Mesenchymal stem cell (in vitro differentiated cells and primary cell): ENCODE results near the gene RALGPS2.
"Not testable (repeated sequence)": the region's sequence is repeated elsewhere in the genome, so short reads cannot be mapped to it uniquely, and the experiment has no call there.

ENCODE experiments used
- DNase-seq: peaks from one replicate; pipeline ENCODE4 v3.0.0-alpha.2; 2013
- H2AFZ ChIP-seq: one replicate; pipeline ENCODE4 v1.6.1; 2013; ENCODE audit warnings: low read depth, mild to moderate bottlenecking, control low read depth, inconsistent platforms, low read length, moderate library complexity
- H2AK5ac ChIP-seq: 2 replicates; pipeline ENCODE4 v1.6.1; 2013; ENCODE audit warnings: low read length, moderate library complexity, mild to moderate bottlenecking, inconsistent platforms; ENCODE audit not compliant: severe bottlenecking
- H2BK120ac ChIP-seq: one replicate; pipeline ENCODE4 v1.6.1; 2013; ENCODE audit warnings: low read depth, mild to moderate bottlenecking, inconsistent platforms, low read length, moderate library complexity
- H2BK12ac ChIP-seq, 2 experiments: one replicate each; pipeline ENCODE4 v1.6.1; 2013; ENCODE audit warnings: inconsistent platforms in 2 of 2, low read length in 2 of 2, mild to moderate bottlenecking in 2 of 2, moderate library complexity in 2 of 2, control low read depth in 1 of 2
- H2BK15ac ChIP-seq: one replicate; pipeline ENCODE4 v1.6.1; 2013; ENCODE audit warnings: mild to moderate bottlenecking, low read depth, inconsistent platforms; ENCODE audit not compliant: poor library complexity, severe bottlenecking
- H2BK5ac ChIP-seq: 2 replicates; pipeline ENCODE4 v1.6.1; 2013; ENCODE audit warnings: low read depth, mild to moderate bottlenecking, low read length, control low read depth, inconsistent platforms; ENCODE audit not compliant: poor library complexity, severe bottlenecking
- H3K14ac ChIP-seq, 2 experiments: one replicate each; pipeline ENCODE4 v1.6.1; 2013; ENCODE audit warnings: inconsistent platforms in 2 of 2, low read length in 2 of 2, control low read depth in 1 of 2, mild to moderate bottlenecking in 1 of 2, moderate library complexity in 1 of 2
- H3K18ac ChIP-seq, 2 experiments: one replicate each; pipeline ENCODE4 v1.6.1; 2013; ENCODE audit warnings: inconsistent platforms in 2 of 2, low read length in 2 of 2, control low read depth in 1 of 2, low read depth in 1 of 2, mild to moderate bottlenecking in 1 of 2
- H3K23ac ChIP-seq, 2 experiments: one replicate each; pipeline ENCODE4 v1.6.1; 2013; ENCODE audit warnings: inconsistent platforms in 2 of 2, low read length in 2 of 2, mild to moderate bottlenecking in 2 of 2, moderate library complexity in 2 of 2, control low read depth in 1 of 2
- H3K27ac ChIP-seq: 2 replicates; pipeline ENCODE4 v1.5.1; 2013; ENCODE audit warnings: mild to moderate bottlenecking, moderate library complexity, low read length, control low read depth, inconsistent platforms; ENCODE audit not compliant: poor library complexity, severe bottlenecking
- H3K27me3 ChIP-seq, 2 experiments: 2 replicates each; pipeline versions ENCODE4 v1.6.1 to v1.7.0; 2013; ENCODE audit warnings: low read length in 2 of 2, mild to moderate bottlenecking in 2 of 2, moderate library complexity in 2 of 2, control low read depth in 1 of 2, inconsistent platforms in 1 of 2; ENCODE audit not compliant: control insufficient read depth in 1 of 2, insufficient read depth in 1 of 2
- H3K36me3 ChIP-seq, 2 experiments: 2 replicates each; pipeline versions ENCODE4 v1.6.1 to v1.7.0; 2013; ENCODE audit warnings: low read length in 2 of 2, control low read depth in 1 of 2, inconsistent platforms in 1 of 2, low read depth in 1 of 2, mild to moderate bottlenecking in 1 of 2; ENCODE audit not compliant: insufficient read depth in 2 of 2, control insufficient read depth in 1 of 2
- H3K4ac ChIP-seq, 2 experiments: one replicate each; pipeline ENCODE4 v1.6.1; 2013; ENCODE audit warnings: inconsistent platforms in 2 of 2, low read length in 2 of 2, mild to moderate bottlenecking in 2 of 2, moderate library complexity in 2 of 2, control low read depth in 1 of 2, low read depth in 1 of 2
- H3K4me1 ChIP-seq: 2 replicates; pipeline ENCODE4 v1.6.1; 2013; ENCODE audit warnings: low read depth, low read length, control low read depth; ENCODE audit not compliant: control insufficient read depth, insufficient read depth
- H3K4me2 ChIP-seq: 2 replicates; pipeline ENCODE4 v1.6.1; 2013; ENCODE audit warnings: low read length, mild to moderate bottlenecking, inconsistent platforms; ENCODE audit not compliant: poor library complexity, severe bottlenecking
- H3K4me3 ChIP-seq, 2 experiments: 2 replicates each; pipeline versions ENCODE4 v1.5.1 to v1.7.0; 2013; ENCODE audit warnings: low read length in 2 of 2, mild to moderate bottlenecking in 2 of 2, control low read depth in 1 of 2, low read depth in 1 of 2; ENCODE audit not compliant: insufficient read depth in 1 of 2
- H3K79me1 ChIP-seq: replicated peaks from 2 replicates; pipeline ENCODE4 v1.6.1; 2013; ENCODE audit warnings: mild to moderate bottlenecking, control low read depth, low read length, inconsistent platforms; ENCODE audit not compliant: poor library complexity, severe bottlenecking
- H3K9ac ChIP-seq: 2 replicates; pipeline ENCODE4 v1.7.0; 2013; ENCODE audit warnings: mild to moderate bottlenecking, low read length, moderate library complexity
- H3K9me3 ChIP-seq: 2 replicates; pipeline ENCODE4 v1.7.0; 2013; ENCODE audit warnings: mild to moderate bottlenecking, low read length; ENCODE audit not compliant: control insufficient read depth
- H4K8ac ChIP-seq: one replicate; pipeline ENCODE4 v1.6.1; 2013; ENCODE audit warnings: inconsistent platforms, mild to moderate bottlenecking, low read length, moderate library complexity
- H4K91ac ChIP-seq: one replicate; pipeline ENCODE4 v1.6.1; 2013; ENCODE audit warnings: mild to moderate bottlenecking, low read length, inconsistent platforms
- WGBS: methylation state at CpG from one replicate; pipeline ENCODE4 v1.1.7; 2013; ENCODE audit warnings: mixed read lengths; 5-methylcytosine and 5-hydroxymethylcytosine counted together

RALGPS2 gene

GRCh38 chr1:178847396-178847849 lies 122.4 kb downstream of the RALGPS2 start:
- no peak overlapping the region for H3K23ac ChIP-seq
- peak; percentile 48 for DNase-seq
- no peak overlapping the region for H2BK12ac ChIP-seq
- H2AK5ac ChIP-seq = no peak overlapping the region
- H3K79me1 ChIP-seq = peaks cover 9% of the 10 kb centered on the region
- peaks cover 0 to 50% of the 10 kb centered on the region in 2 experiments for H3K36me3 ChIP-seq
- H3K14ac ChIP-seq = no peak overlapping the region
- no peaks in the 10 kb centered on the region for H3K4me1 ChIP-seq
- H2BK15ac ChIP-seq = no peak overlapping the region
- no peaks in the 10 kb centered on the region for H3K9me3 ChIP-seq
- H4K8ac ChIP-seq = no peak overlapping the region
- 0% methylated on average over 1 of the region's 2 CpGs for WGBS
- no peak overlapping the region for H2BK5ac ChIP-seq
- H4K91ac ChIP-seq = no peak overlapping the region
- H3K27ac ChIP-seq = no peak overlapping the region
- no peak overlapping the region for H3K4me2 ChIP-seq
- H3K4me3 ChIP-seq = no peak overlapping the region
- no peak overlapping the region for H2BK120ac ChIP-seq
- H3K9ac ChIP-seq = no peak overlapping the region
- no peak overlapping the region for H2AFZ ChIP-seq
- no peaks in the 10 kb centered on the region for H3K27me3 ChIP-seq
- H3K4ac ChIP-seq = no peak overlapping the region
- no peak overlapping the region for H3K18ac ChIP-seq

GRCh38 chr1:178847919-178848318 lies 122.9 kb downstream of the RALGPS2 start:
- H3K79me1 ChIP-seq, H4K8ac ChIP-seq, H3K14ac ChIP-seq, H3K9me3 ChIP-seq, H3K27me3 ChIP-seq, H3K9ac ChIP-seq, H3K27ac ChIP-seq, H4K91ac ChIP-seq, H2BK12ac ChIP-seq, H3K4ac ChIP-seq, H3K23ac ChIP-seq, H2BK120ac ChIP-seq, H3K4me1 ChIP-seq, H3K18ac ChIP-seq, DNase-seq, H2AFZ ChIP-seq, H3K4me2 ChIP-seq, H2BK15ac ChIP-seq, H2AK5ac ChIP-seq, H3K4me3 ChIP-seq, H2BK5ac ChIP-seq: not testable (repeated sequence)
- 90% methylated on average over 1 of the region's 1 CpG for WGBS
- H3K36me3 ChIP-seq = peaks cover 0 to 55% of the 10 kb centered on the region in 2 experiments

GRCh38 chr1:178849918-178850317 lies 124.9 kb downstream of the RALGPS2 start:
- Histone ChIP-seq H3K36me3 (peaks cover 0 to 60% of the 10 kb centered on the region in 2 experiments), H3K4me3 (no peak overlapping the region), H3K9me3 (no peaks in the 10 kb centered on the region), H3K79me1 (peaks cover 9% of the 10 kb centered on the region), H3K18ac (no peak overlapping the region), H3K4me2 (no peak overlapping the region), H3K27me3 (no peaks in the 10 kb centered on the region), H2BK5ac (no peak overlapping the region), H2BK12ac (no peak overlapping the region), H3K4ac (no peak overlapping the region), H2AFZ (no peak overlapping the region), H2AK5ac (no peak overlapping the region), H2BK15ac (no peak overlapping the region), H2BK120ac (no peak overlapping the region), H4K8ac (no peak overlapping the region), H3K23ac (no peak overlapping the region), H3K4me1 (no peaks in the 10 kb centered on the region), H4K91ac (no peak overlapping the region), H3K14ac (no peak overlapping the region), H3K27ac (no peak overlapping the region), H3K9ac (no peak overlapping the region)
- 94% methylated on average over 2 of the region's 2 CpGs for WGBS
- no peak for DNase-seq

DNA sequence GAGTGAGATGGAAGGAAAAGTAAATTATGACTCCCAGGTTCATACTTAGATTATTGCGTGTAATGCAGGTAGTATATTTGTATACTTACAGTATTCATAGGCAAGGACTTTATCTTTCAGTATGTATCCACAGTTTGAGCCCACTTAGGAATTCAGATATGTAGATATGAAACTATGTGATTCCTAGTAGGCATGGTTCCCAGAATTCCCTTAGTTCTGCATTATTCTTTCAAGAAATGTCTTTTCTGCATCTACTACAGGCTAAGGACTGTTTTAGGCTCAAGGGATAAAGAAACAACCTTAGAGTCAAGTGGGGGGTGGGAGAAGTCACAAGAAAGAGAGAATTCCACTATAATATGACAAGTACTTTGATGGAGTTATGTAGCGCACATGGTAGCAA lies 132.1 kb downstream of the RALGPS2 start:
- H2AK5ac ChIP-seq = no peak overlapping the region
- no peaks in the 10 kb centered on the region for H3K9me3 ChIP-seq
- no peaks in the 10 kb centered on the region for H3K4me1 ChIP-seq
- H3K9ac ChIP-seq = no peak overlapping the region
- no peak overlapping the region for H3K4me2 ChIP-seq
- no peak overlapping the region for H2BK15ac ChIP-seq
- H2BK5ac ChIP-seq = no peak overlapping the region
- no peak overlapping the region for H3K4me3 ChIP-seq
- H3K4ac ChIP-seq = no peak overlapping the region
- H4K91ac ChIP-seq = no peak overlapping the region
- H2BK120ac ChIP-seq = no peak overlapping the region
- H3K18ac ChIP-seq = no peak overlapping the region
- H4K8ac ChIP-seq = no peak overlapping the region
- no peak overlapping the region for H2BK12ac ChIP-seq
- no peak overlapping the region for H3K14ac ChIP-seq
- H3K23ac ChIP-seq = no peak overlapping the region
- peaks cover 0 to 58% of the 10 kb centered on the region in 2 experiments for H3K36me3 ChIP-seq
- no CpG with 5 or more reads among the region's 2 CpGs for WGBS
- DNase-seq = no peak
- no peaks in the 10 kb centered on the region for H3K27me3 ChIP-seq
- no peak overlapping the region for H2AFZ ChIP-seq
- no peak overlapping the region for H3K27ac ChIP-seq
- H3K79me1 ChIP-seq = no peaks in the 10 kb centered on the region
